PFSK-1 (cell line): ENCODE measurements around the gene C11orf16.

ENCODE experiments used
- FOXP2 ChIP-seq: optimal IDR thresholded peaks from 2 replicates; pipeline ENCODE3; 2011; ENCODE audit warnings: borderline replicate concordance, control low read depth, inconsistent platforms; ENCODE audit not compliant: insufficient read depth; ENCODE audit errors: extremely low read length, extremely low read depth
- POLR2AphosphoS5 ChIP-seq: IDR thresholded peaks from 2 replicates; pipeline ENCODE4 v1.6.1; 2012; ENCODE audit warnings: low read depth, mild to moderate bottlenecking, control low read depth, low read length, moderate library complexity
- REST ChIP-seq, 2 experiments: IDR thresholded peaks; 2 replicates each; pipeline versions ENCODE4 v1.6.1 to v1.8.0; 2011 to 2012; ENCODE audit warnings: low read depth in 2 of 2, low read length in 2 of 2, control low read depth in 1 of 2, inconsistent platforms in 1 of 2, mild to moderate bottlenecking in 1 of 2, moderate library complexity in 1 of 2; ENCODE audit not compliant: insufficient read depth in 1 of 2
- SIN3A ChIP-seq: IDR thresholded peaks from 2 replicates; pipeline ENCODE4 v1.6.1; 2012; ENCODE audit warnings: mild to moderate bottlenecking, low read length, moderate library complexity, borderline replicate concordance; ENCODE audit not compliant: insufficient read depth
- TAF1 ChIP-seq: IDR thresholded peaks from 2 replicates; pipeline ENCODE4 v1.6.1; 2012; ENCODE audit warnings: low read length, control low read depth, borderline replicate concordance; ENCODE audit not compliant: insufficient read depth

C11orf16 gene

DNA sequence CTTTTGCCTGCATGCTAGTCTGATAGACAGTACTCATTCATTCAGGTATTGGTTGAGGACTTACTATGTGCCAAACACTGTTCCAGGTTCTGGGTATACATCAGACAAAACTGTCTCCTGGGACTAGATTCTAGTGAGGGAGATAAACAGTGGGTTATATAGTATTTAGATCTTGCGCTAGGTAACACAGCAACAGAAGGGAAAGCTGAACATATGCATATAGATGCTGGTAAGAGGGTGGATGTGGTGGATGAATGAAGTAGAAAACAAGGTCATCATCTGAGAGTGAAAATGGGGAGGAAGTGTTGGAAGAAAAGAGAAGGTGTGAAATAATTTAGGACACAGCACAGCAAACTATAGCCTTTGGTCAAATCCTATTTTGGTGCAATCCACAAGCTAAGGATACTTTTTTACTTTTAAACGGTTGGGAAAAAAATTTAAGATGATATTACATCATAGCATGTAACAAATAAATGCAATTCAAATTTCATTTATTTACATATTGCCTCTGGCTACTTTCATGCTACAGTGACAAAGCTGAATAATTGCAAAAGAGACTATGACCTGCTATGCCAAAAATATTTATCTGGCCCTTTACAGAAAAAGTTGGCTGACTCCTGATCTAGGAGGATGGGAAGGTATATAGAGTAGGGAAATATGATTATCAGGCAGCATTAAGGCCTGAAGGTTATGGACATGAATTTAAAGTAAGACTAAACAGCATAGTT, 38.6 kb upstream of the C11orf16 start:
- TF ChIP-seq REST (IDR thresholded peaks at IDR 0.05; ENCODE audit: insufficient read depth in 1 of 2, low read depth in 2 of 2, low read length in 2 of 2), result no peak
- no peak for TF ChIP-seq FOXP2
- TF ChIP-seq TAF1, result no peak
- no peak for TF ChIP-seq POLR2AphosphoS5
- no peak for TF ChIP-seq SIN3A

DNA sequence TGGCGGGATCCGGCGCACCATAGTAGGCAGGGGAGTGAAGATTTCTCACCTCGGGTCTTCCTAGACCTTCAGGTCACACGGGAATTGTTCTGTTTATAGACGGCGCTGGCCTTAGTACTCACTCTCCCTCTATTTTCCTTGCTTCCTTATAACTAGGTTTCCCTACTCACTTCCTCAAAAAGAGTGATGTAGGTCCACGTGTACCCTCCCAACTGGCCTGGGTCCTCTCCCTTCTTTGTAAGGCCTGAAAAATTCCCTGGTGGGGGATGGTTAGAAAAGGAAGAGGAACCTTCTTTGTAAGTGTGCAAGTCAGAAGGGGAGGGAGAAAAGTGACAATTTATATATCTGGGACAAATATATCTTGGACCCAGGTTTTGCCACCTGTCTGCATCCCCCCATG, 34.4 kb upstream of the C11orf16 start:
- TF ChIP-seq SIN3A (no peak), REST (IDR thresholded peaks at IDR 0.05; ENCODE audit: insufficient read depth in 1 of 2, low read depth in 2 of 2, low read length in 2 of 2) (no peak), FOXP2 (no peak), POLR2AphosphoS5 (no peak), TAF1 (no peak)

GRCh38 chr11:8964324-8965320, 31.9 kb upstream of the C11orf16 start, which contains the start of gene TMEM9B:
Gene TMEM9B (minus strand): TSS chr11:8964442. CDS start chr11:8964313, 129 bp downstream.
- peak; percentile 98 for TF ChIP-seq POLR2AphosphoS5
- TF ChIP-seq SIN3A, result no peak
- TF ChIP-seq REST (IDR thresholded peaks at IDR 0.05; ENCODE audit: insufficient read depth in 1 of 2, low read depth in 2 of 2, low read length in 2 of 2), result no peak
- peak; percentile 21 for TF ChIP-seq FOXP2
- TF ChIP-seq TAF1, result peak; percentile 55; the same call in 1 of the 2 replicates

DNA sequence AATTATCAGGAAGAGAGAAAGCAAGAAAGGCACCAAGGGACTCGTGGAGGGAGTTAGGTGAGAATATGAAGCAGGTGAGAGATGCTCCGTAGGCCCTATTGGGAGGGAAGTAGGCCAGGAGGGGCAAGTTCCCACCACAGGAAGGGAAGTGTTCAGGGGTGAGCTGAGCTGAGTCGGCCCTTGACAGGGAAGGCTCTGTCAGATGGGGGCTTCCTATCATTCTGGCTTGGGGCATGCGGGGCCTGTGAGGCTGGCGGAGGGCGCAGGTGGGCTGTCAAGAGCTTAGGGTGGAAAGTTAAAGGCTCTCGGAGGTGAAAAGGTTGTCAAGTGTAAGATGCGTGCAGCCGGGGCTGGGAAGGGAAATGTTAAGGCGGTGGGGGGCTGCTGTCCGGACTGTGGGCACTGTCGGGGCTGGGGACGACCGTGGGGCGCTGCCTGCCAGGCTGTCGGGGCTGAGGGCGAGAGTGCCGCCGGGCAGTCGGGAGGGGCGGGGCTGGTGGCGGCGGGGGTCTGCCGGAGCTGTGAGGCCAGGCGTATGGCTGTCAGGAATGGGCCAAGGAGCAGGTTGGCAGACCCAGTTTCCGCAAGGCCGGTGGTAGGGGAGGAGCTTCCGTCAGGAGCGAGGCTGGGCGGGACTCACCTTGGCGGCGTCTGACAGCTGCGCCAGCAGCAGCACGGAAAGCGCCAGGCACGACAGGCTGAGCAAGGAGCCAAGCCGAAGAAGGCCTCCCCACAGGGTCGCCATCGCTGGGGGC, 31.0 kb upstream of the C11orf16 start:
- TF ChIP-seq SIN3A (no peak; the same call in 1 of the 2 replicates), TAF1 (no peak), FOXP2 (no peak), POLR2AphosphoS5 (no peak), REST (IDR thresholded peaks at IDR 0.05; ENCODE audit: insufficient read depth in 1 of 2, low read depth in 2 of 2, low read length in 2 of 2) (no peak)
